ENCODE data around the gene NR2F1-AS1. TPM values are rescaled to one million over a fixed set of nuclear protein-coding genes. Genes with fewer than 3 reads are reported as not detected.

NR2F1-AS1 gene
- total and polyA plus RNA-seq, 9 of the 15 experiments (the other 6 are each of a cell fraction or from before 2014, with no cell fraction given): not detected

GRCh38 chr5:93595420-93596147 lies 14.6 kb upstream of the NR2F1-AS1 start:
- DNase-seq (ENCODE audit: extremely low read depth in 1 of 4, low spot score in 3 of 4) (no peak), ATAC-seq (no peak), FAIRE-seq (no peak)
- H3K36me3 ChIP-seq (ENCODE audit: control insufficient read depth, insufficient read depth, low read length): no peaks in the 10 kb centered on the region
- in situ Hi-C loops (cut with MboI) (loop anchor here (25.0 kb wide), 1 partner anchor 1142 kb away; no protein-coding TSS in a partner anchor), intact Hi-C loops (cut with micrococcal nuclease) (no loop called here)
- no peaks in the 10 kb centered on the region for H3K9me1 ChIP-seq (ENCODE audit: control insufficient read depth, insufficient read depth, low read length)
- no peak overlapping the region for H3K4me2 ChIP-seq (ENCODE audit: insufficient read depth, low read length)
- H3K79me2 ChIP-seq (ENCODE audit: control insufficient read depth, insufficient read depth, low read length): no peaks in the 10 kb centered on the region
- no peaks in the 10 kb centered on the region for H4K20me1 ChIP-seq (replicated peaks; ENCODE audit: control insufficient read depth, insufficient read depth, low read length)
- H3K27ac ChIP-seq (ENCODE audit: extremely low read depth, low read depth, low read length): no peak overlapping the region
- no TSS peak for BruUV-seq (replicated peaks)
- H3K4me3 ChIP-seq: no peak overlapping the region
- H3K9me3 ChIP-seq (replicated peaks; ENCODE audit: control insufficient read depth, insufficient read depth, low read depth, low read length): no peaks in the 10 kb centered on the region
- POLR2A ChIA-PET: no interaction called here
- WGBS (ENCODE audit: insufficient coverage, low coverage, missing lambda C conversion rate): 3% methylated on average over 28 of the region's 29 CpGs
- H2AFZ ChIP-seq (ENCODE audit: low read depth, low read length): no peak overlapping the region
- no peak overlapping the region for H3K9ac ChIP-seq (ENCODE audit: insufficient read depth in 1 of 2, low read depth in 2 of 2, low read length in 2 of 2)
- peaks cover 0 to 4% of the 10 kb centered on the region in 2 experiments; a peak in 2 of 5 replicates for H3K4me1 ChIP-seq (replicated peaks in 1 of 2; ENCODE audit: control insufficient read depth in 2 of 2, insufficient read depth in 2 of 2, low read length in 2 of 2)
- H3K27me3 ChIP-seq (ENCODE audit: control insufficient read depth in 2 of 2, insufficient read depth in 2 of 2, low read length in 2 of 2): peaks cover 2 to 33% of the 10 kb centered on the region in 2 experiments; a peak in 3 of 5 replicates
- CTCF ChIA-PET (ENCODE audit: low intra/inter-chr PET ratio): no interaction called here
- no peak for TF ChIP-seq SIN3A (IDR thresholded peaks at IDR 0.05; ENCODE audit: borderline replicate concordance in 2 of 2, control insufficient read depth in 1 of 2, low read depth in 2 of 2, low read length in 2 of 2)
- no peak for TF ChIP-seq GTF3C2 (IDR thresholded peaks at IDR 0.05; ENCODE audit: borderline replicate concordance, extremely low read depth, insufficient read length)
- TF ChIP-seq ZBTB5 (IDR thresholded peaks at IDR 0.05): no peak
- TF ChIP-seq PCBP1 (IDR thresholded peaks at IDR 0.05; ENCODE audit: low read depth, low read length, poor library complexity, severe bottlenecking): no peak
- no peak for TF ChIP-seq RBM15 (IDR thresholded peaks at IDR 0.05; ENCODE audit: insufficient read depth, low read length)
- no peak for TF ChIP-seq RB1 (IDR thresholded peaks at IDR 0.05; ENCODE audit: low read depth)
- no peak for TF ChIP-seq ZBTB43 (CRISPR knock-in tag; IDR thresholded peaks at IDR 0.05)
- TF ChIP-seq POU5F1 (IDR thresholded peaks at IDR 0.05; ENCODE audit: borderline replicate concordance, low read depth, low read length, partially characterized antibody): no peak
- TF ChIP-seq ZKSCAN1 (IDR thresholded peaks at IDR 0.05; ENCODE audit: low read depth, low read length): no peak
- TF ChIP-seq EWSR1 (IDR thresholded peaks at IDR 0.05; ENCODE audit: borderline replicate concordance, low read depth, partially characterized antibody): no peak
- TF ChIP-seq BCL6 (CRISPR knock-in tag; IDR thresholded peaks at IDR 0.05): no peak

All from K562 (cell line).